HG03469 (cell line): Measurements from ENCODE around the gene EFEMP1.

Source experiments
- ATAC-seq: cut with Tn5 transposase; IDR thresholded peaks from one replicate; pipeline ENCODE4 v1.9.1; 2021; ENCODE audit warnings: mild to moderate bottlenecking, moderate library complexity, moderate number of reproducible peaks; ENCODE audit not compliant: unreplicated experiment

Gene EFEMP1

GRCh38 chr2:55934337-55934736, 10.8 kb upstream of the EFEMP1 start:
- no peak for ATAC-seq

- no peak for ATAC-seq
These were observed 9.3 kb upstream of the EFEMP1 start for GRCh38 chr2:55932843-55933242.

DNA sequence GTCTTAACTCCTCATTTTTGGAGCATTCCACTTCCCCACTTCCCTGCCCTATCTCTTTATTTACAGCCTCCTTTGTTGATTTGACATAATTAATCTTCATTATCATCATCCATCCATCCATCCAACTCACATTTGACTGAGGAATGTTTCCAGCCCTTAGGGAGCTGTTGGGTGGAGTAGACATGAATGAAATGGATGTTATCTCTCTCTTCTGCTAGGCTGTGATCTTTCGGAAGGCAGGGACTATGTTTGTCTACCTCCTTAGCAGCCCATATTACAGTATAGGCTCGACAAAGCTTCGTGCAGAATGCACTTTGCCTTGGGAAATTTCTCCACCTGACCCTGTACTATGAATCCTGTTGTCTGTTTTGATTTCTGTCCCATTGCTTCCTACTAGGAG, 7.7 kb upstream of the EFEMP1 start:
- ATAC-seq: no peak

DNA sequence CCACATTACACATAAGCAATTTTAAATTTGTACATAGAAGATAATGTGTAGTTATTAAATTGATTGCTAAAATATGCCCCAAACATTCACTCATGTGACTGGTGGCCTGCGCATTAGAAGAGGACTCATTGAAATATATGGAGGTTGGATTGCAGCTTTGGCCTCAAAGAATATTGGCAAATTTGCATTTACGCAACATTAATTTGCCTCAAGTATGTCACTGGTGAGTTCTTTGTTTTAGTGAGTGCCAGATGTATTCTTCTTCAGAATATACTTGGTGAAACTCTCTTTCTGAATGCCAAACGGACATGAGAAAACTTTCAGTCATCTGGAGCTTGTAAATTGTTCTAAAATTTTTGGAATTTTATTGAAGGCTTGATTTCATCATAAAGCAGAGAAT, 5.9 kb upstream of the EFEMP1 start:
- ATAC-seq: no peak

DNA sequence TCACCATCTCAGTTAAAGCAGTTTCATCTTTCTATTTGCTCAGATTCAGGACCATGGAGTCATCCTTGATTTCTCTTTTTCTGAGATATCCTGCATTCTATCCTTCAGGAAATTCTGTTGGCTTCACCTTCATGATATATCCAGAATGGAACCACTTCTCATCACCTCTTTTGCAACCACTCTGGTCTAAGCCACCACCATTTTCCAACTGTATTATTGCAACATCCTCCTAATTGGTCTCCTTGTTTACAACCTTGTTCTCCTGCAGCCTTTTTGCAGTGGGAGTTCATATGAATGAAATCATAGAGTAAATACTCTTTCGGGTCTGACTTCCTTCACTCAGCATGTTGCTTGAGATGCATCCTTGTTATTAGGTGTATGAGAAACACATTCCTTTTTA, 3.4 kb upstream of the EFEMP1 start:
- no peak for ATAC-seq

DNA sequence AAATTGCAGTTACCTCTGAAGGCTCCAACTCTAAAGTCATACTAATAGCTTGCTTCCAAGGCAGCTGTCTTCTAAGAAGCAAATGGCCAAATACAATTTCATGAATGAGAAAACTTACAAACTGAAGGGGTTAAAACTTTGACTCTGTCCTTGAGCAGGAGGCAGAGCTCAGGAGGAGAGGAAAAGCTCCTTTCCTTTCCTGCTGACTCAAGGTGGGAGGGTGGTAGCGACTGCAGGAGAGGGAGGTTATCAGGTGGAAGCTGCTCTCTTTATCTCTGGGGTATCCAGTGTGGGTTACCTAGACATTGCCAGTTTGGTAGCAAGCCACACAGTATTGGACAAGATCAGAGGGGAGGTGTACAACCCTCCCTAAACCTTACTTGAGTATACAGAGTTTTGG, 2.7 kb upstream of the EFEMP1 start:
- no peak for ATAC-seq

GRCh38 chr2:55923982-55924321, 370 bp upstream of the EFEMP1 start:
- no peak for ATAC-seq

DNA sequence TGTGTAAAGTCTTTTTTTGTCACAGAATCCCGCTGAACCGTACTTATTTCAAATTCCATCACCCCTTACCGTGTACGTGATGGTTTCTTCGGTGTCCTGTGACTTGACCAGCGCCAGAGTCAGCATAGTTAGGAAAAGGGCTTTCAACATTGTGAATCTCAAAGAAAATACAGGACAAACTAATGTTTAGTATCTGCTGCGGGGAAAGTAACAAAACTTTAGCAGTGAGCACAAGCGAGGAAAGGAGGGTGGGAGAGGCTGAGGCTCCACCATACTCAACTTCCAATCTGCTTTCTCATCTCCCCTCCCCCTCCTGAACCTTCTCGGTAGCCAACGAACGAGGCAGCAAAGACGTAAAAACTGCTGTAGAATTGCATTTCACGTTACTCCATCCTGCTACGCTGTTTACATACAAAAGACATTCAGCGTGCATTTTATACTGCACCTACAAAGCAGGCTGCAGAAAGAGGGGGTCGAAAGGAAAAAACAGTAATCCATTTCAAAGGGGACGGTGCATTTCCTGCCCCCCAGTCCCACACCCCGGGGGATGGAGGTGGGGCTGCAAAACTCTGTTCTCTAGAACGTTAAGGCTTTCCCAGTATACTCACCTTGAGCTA, 1.2 kb downstream of the EFEMP1 start:
- no peak for ATAC-seq

GRCh38 chr2:55919574-55919973, 4.0 kb downstream of the EFEMP1 start:
- ATAC-seq: no peak

- no peak for ATAC-seq
These were observed 4.7 kb downstream of the EFEMP1 start for GRCh38 chr2:55918856-55919255.

DNA sequence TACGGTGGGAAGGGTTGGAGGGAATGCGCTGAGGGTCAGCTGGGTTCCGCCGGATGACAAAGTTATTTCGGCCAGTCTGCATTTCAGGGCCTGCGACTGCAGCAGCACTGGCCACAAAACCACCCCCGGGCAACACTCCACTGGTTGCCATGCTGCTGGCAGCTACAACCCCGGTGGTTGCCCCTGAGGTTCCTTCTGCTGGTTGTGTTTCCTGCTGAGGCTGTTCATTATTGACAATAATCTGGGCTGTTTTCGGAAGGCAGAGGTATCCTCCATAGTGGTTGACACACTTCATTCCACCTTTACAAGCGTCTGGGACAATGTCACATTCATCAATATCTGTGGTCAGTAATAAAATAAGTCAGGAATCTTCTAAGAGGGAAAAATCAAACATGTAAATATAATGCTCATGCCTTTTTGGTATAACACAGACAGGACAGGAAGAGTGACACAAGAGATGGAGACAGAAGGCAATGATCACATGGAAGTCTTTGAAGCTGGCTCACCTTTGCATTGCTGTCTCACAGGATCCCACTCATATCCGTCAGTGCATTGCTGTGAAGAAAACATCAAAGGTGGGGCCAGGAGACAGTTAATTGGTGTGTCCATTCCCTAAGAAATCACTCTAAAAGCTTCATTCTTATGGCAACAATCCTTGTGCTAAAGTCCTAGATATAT, 5.7 kb downstream of the EFEMP1 start:
- ATAC-seq: no peak

GRCh38 chr2:55917117-55917516, 6.5 kb downstream of the EFEMP1 start:
- ATAC-seq: no peak

DNA sequence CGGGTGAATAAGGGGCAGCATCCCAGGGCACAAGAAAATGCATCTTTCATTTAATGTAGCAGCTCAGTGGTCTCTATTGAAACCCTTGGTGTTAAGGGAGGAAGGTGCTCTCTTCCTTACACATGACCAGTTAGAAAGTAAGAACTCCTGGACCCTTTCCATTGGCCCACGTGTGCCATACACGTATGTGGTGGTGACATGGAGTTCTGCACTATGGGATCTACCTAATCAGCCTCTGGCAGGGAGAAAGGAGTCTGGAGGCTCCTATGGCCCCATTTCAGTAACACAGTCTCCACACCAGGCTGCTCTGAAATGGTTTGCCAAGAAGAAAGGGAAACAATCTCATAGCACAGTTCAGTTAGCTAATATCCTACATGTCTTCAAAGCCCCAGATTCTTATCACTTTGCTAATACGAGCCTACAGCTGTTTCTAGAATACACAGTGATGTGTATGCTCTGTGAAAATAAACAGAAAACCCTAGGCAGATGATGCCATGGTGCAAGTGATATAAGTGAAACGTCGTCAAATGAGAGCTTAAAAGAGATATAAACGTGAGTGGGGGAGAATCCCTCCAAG, 7.0 kb downstream of the EFEMP1 start:
- ATAC-seq: no peak

GRCh38 chr2:55914786-55915185, 8.8 kb downstream of the EFEMP1 start:
- ATAC-seq: no peak

DNA sequence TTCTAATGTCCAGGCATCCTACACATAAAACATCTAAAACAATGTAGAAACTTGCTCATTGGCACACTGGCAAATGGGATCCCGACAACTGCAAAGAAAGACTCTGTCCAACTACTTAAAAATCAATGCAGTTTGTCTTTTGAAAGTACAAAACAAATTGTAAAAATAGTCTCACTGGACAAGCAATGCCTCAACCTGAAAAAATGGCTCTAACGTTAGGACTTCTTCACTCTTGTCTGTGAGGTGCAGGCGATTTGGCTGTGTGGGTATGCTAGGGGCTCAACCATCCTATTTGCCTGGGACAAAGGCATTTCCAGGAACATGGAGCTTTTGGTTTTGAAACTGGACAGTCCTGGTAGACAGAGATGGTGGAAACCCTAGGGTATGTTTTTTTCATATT, 10.7 kb downstream of the EFEMP1 start:
- ATAC-seq: no peak

DNA sequence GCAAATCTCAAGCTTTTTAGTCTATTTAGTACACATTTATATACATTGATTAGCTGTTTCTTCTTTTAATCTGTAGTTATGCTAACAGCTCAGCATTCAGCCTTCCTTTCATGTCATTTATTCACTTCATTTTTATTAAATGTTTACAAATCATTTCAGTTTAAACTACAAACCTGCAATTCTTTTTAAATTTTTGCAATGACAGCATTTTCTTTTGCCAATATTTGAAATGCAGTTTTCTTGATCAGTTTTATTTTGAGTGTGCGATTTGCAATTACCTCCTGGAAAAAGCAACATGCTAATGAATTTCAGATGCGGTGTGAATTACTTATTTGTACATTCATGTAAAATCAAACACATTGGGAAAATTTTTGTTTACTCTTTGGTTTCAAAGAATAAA, 13.5 kb downstream of the EFEMP1 start:
- no peak for ATAC-seq

DNA sequence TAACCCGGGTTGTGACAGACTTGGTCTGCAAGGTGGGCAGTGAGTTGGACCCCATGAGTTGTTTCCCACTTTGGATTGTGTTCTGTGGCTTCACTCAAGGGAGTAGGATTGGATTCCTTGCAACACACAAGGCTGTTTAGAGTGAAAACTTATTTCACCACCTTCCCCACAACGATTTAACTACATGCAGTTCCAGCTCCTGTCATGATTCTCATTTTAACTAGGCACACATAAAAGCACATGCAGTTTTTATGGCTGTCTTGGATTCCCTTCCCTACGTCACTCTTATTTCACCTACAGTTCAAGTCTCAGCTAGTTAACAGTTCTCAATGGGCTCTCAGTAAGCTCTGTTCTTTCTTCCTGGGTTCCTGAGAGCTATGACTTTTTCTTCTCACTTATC, 15.9 kb downstream of the EFEMP1 start:
- no peak for ATAC-seq

- no peak for ATAC-seq
These were observed 16.6 kb downstream of the EFEMP1 start for GRCh38 chr2:55906993-55907392.

- ATAC-seq: no peak
These were observed 19.9 kb downstream of the EFEMP1 start for GRCh38 chr2:55903727-55904126.

DNA sequence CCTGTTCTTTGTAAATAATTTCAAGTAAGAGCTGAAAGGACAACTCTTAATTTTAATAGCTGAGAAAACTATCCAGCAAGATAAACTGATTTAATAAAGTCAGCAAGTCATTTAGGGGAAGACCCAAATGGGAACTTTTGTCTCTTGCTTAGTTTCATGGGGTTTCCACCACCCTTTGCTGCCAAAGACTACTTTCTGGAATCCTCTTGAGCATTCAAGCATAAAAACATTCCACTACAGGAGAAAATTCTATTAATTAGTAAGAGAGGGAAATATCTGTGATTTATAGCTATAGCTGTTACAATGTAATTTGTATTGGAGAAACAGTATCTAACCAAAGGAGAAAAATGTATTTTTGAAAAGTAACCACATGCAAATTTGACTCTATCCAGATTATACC, 20.6 kb downstream of the EFEMP1 start:
- ATAC-seq: no peak

DNA sequence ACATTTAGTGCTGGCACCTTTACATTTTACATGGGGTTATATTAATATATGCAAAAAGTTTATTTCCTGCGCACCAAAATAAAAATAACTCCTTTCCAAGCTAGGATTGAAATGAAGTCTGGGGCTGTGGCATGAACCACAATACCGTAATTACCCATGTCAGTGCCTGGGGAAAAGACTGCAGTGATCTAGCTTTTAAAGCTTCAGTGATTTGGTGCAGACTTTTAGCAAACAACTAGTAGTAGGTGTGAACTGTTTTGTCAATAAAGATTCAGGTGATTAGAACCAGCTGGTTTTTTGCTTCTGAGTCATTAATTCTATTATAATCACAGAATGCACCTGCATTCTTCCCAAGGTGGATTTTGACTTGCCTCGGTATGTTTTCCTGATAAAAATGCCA, 21.2 kb downstream of the EFEMP1 start:
- no peak for ATAC-seq

GRCh38 chr2:55901941-55902340, 21.6 kb downstream of the EFEMP1 start:
- no peak for ATAC-seq

DNA sequence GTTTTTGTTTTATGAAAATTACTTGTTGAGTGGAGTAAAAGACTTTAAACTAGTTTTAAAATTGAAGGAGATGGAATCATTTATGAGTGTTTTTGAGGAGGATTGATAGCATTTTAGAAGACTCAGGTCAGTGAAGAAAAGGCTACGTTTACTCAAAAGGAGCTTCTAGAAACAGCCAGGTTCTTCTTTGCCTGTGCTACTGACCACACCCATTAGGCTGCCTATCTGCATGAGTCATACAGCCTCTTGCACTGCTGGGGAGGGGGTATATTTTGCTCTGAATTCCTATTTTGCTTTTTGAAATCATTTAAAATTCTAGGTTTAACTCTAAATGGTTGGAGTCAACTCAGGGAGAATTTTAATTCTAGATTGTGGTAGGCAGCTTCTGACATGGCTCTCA, 22.3 kb downstream of the EFEMP1 start:
- no peak for ATAC-seq
